ENCODE measurements around the gene CDC40. TPM values are rescaled to one million over a fixed set of nuclear protein-coding genes. Genes with fewer than 3 reads are reported as not detected.

The CDC40 gene
- total RNA-seq, 4 donors from 2014 or later: 11.8 to 25.9 (median 18.3) TPM

- WGBS, 2 donors (ENCODE audit: low coverage in 1 of 2): 79 to 85% methylated on average over 4 to 5 of the region's 5 CpGs
- no peaks in the 10 kb centered on the region for H3K27me3 ChIP-seq
- H3K36me3 ChIP-seq: peaks cover 5 to 100% of the 10 kb centered on the region in 2 donors
- TF ChIP-seq EP300 (IDR thresholded peaks at IDR 0.05) (no peak), CTCF (IDR thresholded peaks at IDR 0.05) (no peak), POLR2AphosphoS5 (IDR thresholded peaks at IDR 0.05) (no peak)
- no peaks in the 10 kb centered on the region for H3K9me3 ChIP-seq
- no peak overlapping the region for H3K27ac ChIP-seq
- no peak overlapping the region for H3K4me3 ChIP-seq
- no peak for ATAC-seq
- H3K4me1 ChIP-seq: no peaks in the 10 kb centered on the region
These were observed 35.9 kb downstream of the CDC40 start for GRCh38 chr6:110216140-110216539.

- H3K4me1 ChIP-seq: no peaks in the 10 kb centered on the region
- peaks cover 4 to 98% of the 10 kb centered on the region in 2 donors for H3K36me3 ChIP-seq
- no peak for ATAC-seq
- no peak overlapping the region for H3K4me3 ChIP-seq
- H3K9me3 ChIP-seq: no peaks in the 10 kb centered on the region
- TF ChIP-seq EP300 (IDR thresholded peaks at IDR 0.05) (no peak), POLR2A (IDR thresholded peaks at IDR 0.05) (no peak), CTCF (IDR thresholded peaks at IDR 0.05) (no peak), POLR2AphosphoS5 (IDR thresholded peaks at IDR 0.05) (no peak)
- H3K27ac ChIP-seq: no peak overlapping the region
- WGBS, 2 donors (ENCODE audit: low coverage in 1 of 2): 73 to 76% methylated on average over 2 of the region's 2 CpGs
- H3K27me3 ChIP-seq: no peaks in the 10 kb centered on the region
These were observed 37.0 kb downstream of the CDC40 start for GRCh38 chr6:110217266-110217665.

GRCh38 chr6:110221738-110222137 lies 41.5 kb downstream of the CDC40 start:
- no peak for ATAC-seq
- Histone ChIP-seq H3K4me1 (no peaks in the 10 kb centered on the region), H3K9me3 (no peaks in the 10 kb centered on the region), H3K27ac (no peak overlapping the region), H3K4me3 (no peak overlapping the region), H3K27me3 (no peaks in the 10 kb centered on the region), H3K36me3 (peaks cover 0 to 95% of the 10 kb centered on the region in 2 donors)
- TF ChIP-seq POLR2A (IDR thresholded peaks at IDR 0.05): no peak
- TF ChIP-seq EP300 (IDR thresholded peaks at IDR 0.05): no peak
- TF ChIP-seq POLR2AphosphoS5 (IDR thresholded peaks at IDR 0.05): no peak
- no peak for TF ChIP-seq CTCF (IDR thresholded peaks at IDR 0.05)

GRCh38 chr6:110226261-110226660 lies 46.0 kb downstream of the CDC40 start:
- no peak overlapping the region for H3K4me3 ChIP-seq
- H3K27me3 ChIP-seq: no peaks in the 10 kb centered on the region
- H3K9me3 ChIP-seq: no peaks in the 10 kb centered on the region
- H3K27ac ChIP-seq: no peak overlapping the region
- H3K4me1 ChIP-seq: no peaks in the 10 kb centered on the region
- ATAC-seq: no peak
- 90 to 100% methylated on average over 1 of the region's 1 CpG for WGBS, 2 donors (ENCODE audit: low coverage in 1 of 2)
- TF ChIP-seq POLR2A (IDR thresholded peaks at IDR 0.05) (no peak), CTCF (IDR thresholded peaks at IDR 0.05) (no peak), POLR2AphosphoS5 (IDR thresholded peaks at IDR 0.05) (no peak), EP300 (IDR thresholded peaks at IDR 0.05) (no peak)
- H3K36me3 ChIP-seq: peaks cover 6 to 76% of the 10 kb centered on the region in 2 donors

GRCh38 chr6:110232450-110232849 lies 52.2 kb downstream of the CDC40 start:
- peaks cover 3 to 38% of the 10 kb centered on the region in 2 donors for H3K36me3 ChIP-seq
- H3K9me3 ChIP-seq: no peaks in the 10 kb centered on the region
- peak; percentile 52 for TF ChIP-seq POLR2AphosphoS5 (IDR thresholded peaks at IDR 0.05)
- TF ChIP-seq POLR2A (IDR thresholded peaks at IDR 0.05): no peak
- no peak for TF ChIP-seq EP300 (IDR thresholded peaks at IDR 0.05)
- no peak for TF ChIP-seq CTCF (IDR thresholded peaks at IDR 0.05)
- peak; percentile 41 for ATAC-seq
- peaks cover 0 to 14% (median 4%) of the 10 kb centered on the region in 3 donors for H3K4me1 ChIP-seq
- 39 to 73% methylated on average over 2 of the region's 2 CpGs for WGBS, 2 donors (ENCODE audit: low coverage in 1 of 2)
- H3K4me3 ChIP-seq: no peak overlapping the region
- no peaks in the 10 kb centered on the region for H3K27me3 ChIP-seq
- peak overlapping the region in 2 of 4 donors; percentile 29 to 39 for H3K27ac ChIP-seq

All from gastroesophageal sphincter (tissue), 4 donors.